ENCODE data around the gene ROBO3. TPM values are rescaled to one million over a fixed set of nuclear protein-coding genes. Genes with fewer than 3 reads are reported as not detected.

ROBO3 gene
- total and polyA plus RNA-seq, 2 donors, result 18.0 to 18.1 TPM

- H3K4me1 ChIP-seq (ENCODE audit: insufficient read depth), result no peaks in the 10 kb centered on the region
- 79% methylated on average over 9 of the region's 9 CpGs for WGBS
- peak overlapping the region; percentile 1 for H3K4me3 ChIP-seq (ENCODE audit: low read depth, low read length)
- no peak for DNase-seq (ENCODE audit: extremely low spot score)
- no peak overlapping the region for H3K27ac ChIP-seq (ENCODE audit: low read depth)
- no peaks in the 10 kb centered on the region for H3K36me3 ChIP-seq (ENCODE audit: insufficient read depth)
These were observed 31.7 kb downstream of the ROBO3 start for GRCh38 chr11:124896821-124897391.

GRCh38 chr11:124897674-124898262 lies 32.5 kb downstream of the ROBO3 start, which contains the start of gene ROBO4:
Gene ROBO4 (minus strand): TSS chr11:124897865. CDS start chr11:124897795, 70 bp downstream.
- Histone ChIP-seq H3K4me1 (ENCODE audit: insufficient read depth) (no peaks in the 10 kb centered on the region), H3K36me3 (ENCODE audit: insufficient read depth) (no peaks in the 10 kb centered on the region), H3K27ac (ENCODE audit: low read depth) (no peak within 1 kb of the TSS), H3K4me3 (ENCODE audit: low read depth, low read length) (peak within 1 kb of the TSS; percentile 1)
- DNase-seq (ENCODE audit: extremely low spot score), result no peak
- WGBS, result 57% methylated on average over 12 of the region's 12 CpGs

- H3K4me1 ChIP-seq (ENCODE audit: insufficient read depth), result no peaks in the 10 kb centered on the region
- H3K36me3 ChIP-seq (ENCODE audit: insufficient read depth), result no peaks in the 10 kb centered on the region
- no peak overlapping the region for H3K4me3 ChIP-seq (ENCODE audit: low read depth, low read length)
- 45% methylated on average over 3 of the region's 3 CpGs for WGBS
- no peak for DNase-seq (ENCODE audit: extremely low spot score)
- H3K27ac ChIP-seq (ENCODE audit: low read depth), result no peak overlapping the region
These were observed 33.0 kb downstream of the ROBO3 start for GRCh38 chr11:124898263-124898680.

GRCh38 chr11:124898711-124899110 lies 33.5 kb downstream of the ROBO3 start:
- Histone ChIP-seq H3K4me1 (ENCODE audit: insufficient read depth) (no peaks in the 10 kb centered on the region), H3K36me3 (ENCODE audit: insufficient read depth) (no peaks in the 10 kb centered on the region), H3K27ac (ENCODE audit: low read depth) (no peak overlapping the region), H3K4me3 (ENCODE audit: low read depth, low read length) (no peak overlapping the region)
- DNase-seq (ENCODE audit: extremely low spot score), result no peak
- WGBS, result 29% methylated on average over 5 of the region's 5 CpGs

GRCh38 chr11:124899383-124900145 lies 34.3 kb downstream of the ROBO3 start:
- no peak for DNase-seq (ENCODE audit: extremely low spot score)
- 57% methylated on average over 6 of the region's 6 CpGs for WGBS
- H3K4me3 ChIP-seq (ENCODE audit: low read depth, low read length), result no peak overlapping the region
- no peak overlapping the region for H3K27ac ChIP-seq (ENCODE audit: low read depth)
- H3K4me1 ChIP-seq (ENCODE audit: insufficient read depth), result no peaks in the 10 kb centered on the region
- H3K36me3 ChIP-seq (ENCODE audit: insufficient read depth), result no peaks in the 10 kb centered on the region

GRCh38 chr11:124900464-124900863 lies 35.2 kb downstream of the ROBO3 start:
- DNase-seq (ENCODE audit: extremely low spot score), result no peak
- H3K4me3 ChIP-seq (ENCODE audit: low read depth, low read length), result no peak overlapping the region
- no peaks in the 10 kb centered on the region for H3K36me3 ChIP-seq (ENCODE audit: insufficient read depth)
- 54% methylated on average over 5 of the region's 5 CpGs for WGBS
- H3K27ac ChIP-seq (ENCODE audit: low read depth), result no peak overlapping the region
- no peaks in the 10 kb centered on the region for H3K4me1 ChIP-seq (ENCODE audit: insufficient read depth)

- Histone ChIP-seq H3K27ac (ENCODE audit: low read depth) (no peak overlapping the region), H3K36me3 (ENCODE audit: insufficient read depth) (no peaks in the 10 kb centered on the region), H3K4me1 (ENCODE audit: insufficient read depth) (no peaks in the 10 kb centered on the region), H3K4me3 (ENCODE audit: low read depth, low read length) (no peak overlapping the region)
- 98% methylated on average over 1 of the region's 1 CpG for WGBS
- DNase-seq (ENCODE audit: extremely low spot score), result no peak
These were observed 37.4 kb downstream of the ROBO3 start for GRCh38 chr11:124902616-124903015.

GRCh38 chr11:124915541-124916369 lies 50.5 kb downstream of the ROBO3 start:
- Histone ChIP-seq H3K4me1 (ENCODE audit: insufficient read depth) (no peaks in the 10 kb centered on the region), H3K36me3 (ENCODE audit: insufficient read depth) (no peaks in the 10 kb centered on the region), H3K27ac (ENCODE audit: low read depth) (no peak overlapping the region), H3K4me3 (ENCODE audit: low read depth, low read length) (no peak overlapping the region)
- WGBS, result 81% methylated on average over 3 of the region's 3 CpGs
- no peak for DNase-seq (ENCODE audit: extremely low spot score)

- DNase-seq (ENCODE audit: extremely low spot score), result no peak
- Histone ChIP-seq H3K4me3 (ENCODE audit: low read depth, low read length) (no peak overlapping the region), H3K36me3 (ENCODE audit: insufficient read depth) (no peaks in the 10 kb centered on the region), H3K4me1 (ENCODE audit: insufficient read depth) (peaks cover 1% of the 10 kb centered on the region), H3K27ac (ENCODE audit: low read depth) (no peak overlapping the region)
These were observed 51.1 kb downstream of the ROBO3 start for GRCh38 chr11:124916370-124916710.

- H3K36me3 ChIP-seq (ENCODE audit: insufficient read depth), result no peaks in the 10 kb centered on the region
- no peak overlapping the region for H3K27ac ChIP-seq (ENCODE audit: low read depth)
- no peak overlapping the region for H3K4me3 ChIP-seq (ENCODE audit: low read depth, low read length)
- WGBS, result 46% methylated on average over 6 of the region's 6 CpGs
- H3K4me1 ChIP-seq (ENCODE audit: insufficient read depth), result peaks cover 1% of the 10 kb centered on the region
- no peak for DNase-seq (ENCODE audit: extremely low spot score)
These were observed 51.9 kb downstream of the ROBO3 start for GRCh38 chr11:124917115-124917637.

GRCh38 chr11:124918950-124919349 lies 53.7 kb downstream of the ROBO3 start, which contains the start of gene HEPN1:
Gene HEPN1 (plus strand): TSS chr11:124919250.
- WGBS, result 85% methylated on average over 3 of the region's 3 CpGs
- no peak within 1 kb of the TSS for H3K27ac ChIP-seq (ENCODE audit: low read depth)
- peaks cover 1% of the 10 kb centered on the region for H3K4me1 ChIP-seq (ENCODE audit: insufficient read depth)
- no peak for DNase-seq (ENCODE audit: extremely low spot score)
- no peak within 1 kb of the TSS for H3K4me3 ChIP-seq (ENCODE audit: low read depth, low read length)
- H3K36me3 ChIP-seq (ENCODE audit: insufficient read depth), result no peaks in the 10 kb centered on the region

GRCh38 chr11:124919898-124920297 lies 54.7 kb downstream of the ROBO3 start:
- Histone ChIP-seq H3K27ac (ENCODE audit: low read depth) (no peak overlapping the region), H3K4me3 (ENCODE audit: low read depth, low read length) (no peak overlapping the region), H3K4me1 (ENCODE audit: insufficient read depth) (peaks cover 1% of the 10 kb centered on the region), H3K36me3 (ENCODE audit: insufficient read depth) (no peaks in the 10 kb centered on the region)
- WGBS, result 91% methylated on average over 2 of the region's 2 CpGs
- DNase-seq (ENCODE audit: extremely low spot score), result no peak

- Histone ChIP-seq H3K4me3 (ENCODE audit: low read depth, low read length) (no peak overlapping the region), H3K27ac (ENCODE audit: low read depth) (no peak overlapping the region), H3K4me1 (ENCODE audit: insufficient read depth) (peaks cover 1% of the 10 kb centered on the region), H3K36me3 (ENCODE audit: insufficient read depth) (no peaks in the 10 kb centered on the region)
- no peak for DNase-seq (ENCODE audit: extremely low spot score)
- 93% methylated on average over 5 of the region's 5 CpGs for WGBS
These were observed 55.1 kb downstream of the ROBO3 start for GRCh38 chr11:124920356-124920755.

All from urinary bladder (tissue), 4 donors.